ENCODE measurements around the gene DUS3L. TPM values are rescaled to one million over a fixed set of nuclear protein-coding genes. Genes with fewer than 3 reads are reported as not detected.

DUS3L gene
- total RNA-seq, 1 donor from 2014 or later, result 55.5 TPM

- Histone ChIP-seq H3K36me3 (ENCODE audit: control insufficient read depth, insufficient read depth, low read length) (no peaks in the 10 kb centered on the region), H3K4me3 (ENCODE audit: low read depth, low read length) (no peak overlapping the region), H3K27me3 (ENCODE audit: control insufficient read depth, insufficient read depth, low read length) (no peaks in the 10 kb centered on the region)
- DNase-seq (ENCODE audit: low read depth) (peak; percentile 52), FAIRE-seq (no peak)
- TF ChIP-seq, protein P1, sequence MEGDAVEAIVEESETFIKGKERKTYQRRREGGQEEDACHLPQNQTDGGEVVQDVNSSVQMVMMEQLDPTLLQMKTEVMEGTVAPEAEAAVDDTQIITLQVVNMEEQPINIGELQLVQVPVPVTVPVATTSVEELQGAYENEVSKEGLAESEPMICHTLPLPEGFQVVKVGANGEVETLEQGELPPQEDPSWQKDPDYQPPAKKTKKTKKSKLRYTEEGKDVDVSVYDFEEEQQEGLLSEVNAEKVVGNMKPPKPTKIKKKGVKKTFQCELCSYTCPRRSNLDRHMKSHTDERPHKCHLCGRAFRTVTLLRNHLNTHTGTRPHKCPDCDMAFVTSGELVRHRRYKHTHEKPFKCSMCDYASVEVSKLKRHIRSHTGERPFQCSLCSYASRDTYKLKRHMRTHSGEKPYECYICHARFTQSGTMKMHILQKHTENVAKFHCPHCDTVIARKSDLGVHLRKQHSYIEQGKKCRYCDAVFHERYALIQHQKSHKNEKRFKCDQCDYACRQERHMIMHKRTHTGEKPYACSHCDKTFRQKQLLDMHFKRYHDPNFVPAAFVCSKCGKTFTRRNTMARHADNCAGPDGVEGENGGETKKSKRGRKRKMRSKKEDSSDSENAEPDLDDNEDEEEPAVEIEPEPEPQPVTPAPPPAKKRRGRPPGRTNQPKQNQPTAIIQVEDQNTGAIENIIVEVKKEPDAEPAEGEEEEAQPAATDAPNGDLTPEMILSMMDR (IDR thresholded peaks at IDR 0.05; ENCODE audit: insufficient read depth, low read length, severe bottlenecking), result no peak
These were observed 52.5 kb downstream of the DUS3L start for GRCh38 chr19:5738423-5738822.

Other genes with a start within 250 kb of the DUS3L start
- 4.2 and 10.1 TPM in 2 replicates for gene TINCR, start 223.2 kb downstream of the DUS3L start, total RNA-seq
- 24.0 and 37.4 TPM in 2 replicates for gene SAFB2, start 168.4 kb downstream of the DUS3L start, total RNA-seq
- gene SAFB, start 168.1 kb downstream of the DUS3L start, total RNA-seq, result 44.0 and 80.6 TPM in 2 replicates
- gene MICOS13, start 110.6 kb downstream of the DUS3L start, total RNA-seq, result 30.0 and 54.0 TPM in 2 replicates
- gene HSD11B1L, start 110.1 kb downstream of the DUS3L start, total RNA-seq, result 7.1 and 8.6 TPM in 2 replicates
- 718 and 1,018 TPM in 2 replicates for gene RPL36, start 100.9 kb downstream of the DUS3L start, total RNA-seq
- gene LONP1, start 71.0 kb downstream of the DUS3L start, total RNA-seq, result 220 and 272 TPM in 2 replicates
- not detected in 2 replicates for gene CATSPERD, start 70.5 kb downstream of the DUS3L start, total RNA-seq
- gene PRR22, start 6.4 kb downstream of the DUS3L start, total RNA-seq, result 0.26 and 0.53 TPM in 2 replicates
- gene NRTN, start 13.9 kb upstream of the DUS3L start, total RNA-seq, result 0.51 and 1.3 TPM in 2 replicates
- gene FUT6, start 48.5 kb upstream of the DUS3L start, total RNA-seq, result 2.1 and 7.9 TPM in 2 replicates
- gene FUT3, start 60.3 kb upstream of the DUS3L start, total RNA-seq, result 16.1 and 40.8 TPM in 2 replicates
- gene FUT5, start 79.4 kb upstream of the DUS3L start, total RNA-seq, result 0.26 TPM in 1 of 2 replicates, not detected in the other
- 116 and 230 TPM in 2 replicates for gene NDUFA11, start 112.6 kb upstream of the DUS3L start, total RNA-seq
- gene VMAC, start 113.7 kb upstream of the DUS3L start, total RNA-seq, result 3.8 and 4.5 TPM in 2 replicates
- 8.2 and 18.8 TPM in 2 replicates for gene CAPS, start 123.1 kb upstream of the DUS3L start, total RNA-seq
- gene RANBP3, start 187.0 kb upstream of the DUS3L start, total RNA-seq, result 25.0 and 27.9 TPM in 2 replicates

Measured in bronchial epithelial cell (primary cell).